Stimulated activated CD4-positive, alpha-beta T cell treated with anti-CD3 and anti-CD28 coated beads, Interleukin-15, amount 100 ng/mL, for 48 hours (primary cell): ENCODE results near the gene C19orf25.
A peak's percentile ranks its signal among the peaks of the same experiment; 100 is the strongest.
"Not testable (repeated sequence)": the region's sequence is repeated elsewhere in the genome, so short reads cannot be mapped to it uniquely, and the experiment has no call there.

Experiments used
- DNase-seq, 2 donors: peaks; one replicate each; pipeline ENCODE4 v3.0.0-alpha.2; 2020; ENCODE audit warnings: low read depth in 2 of 2

The C19orf25 gene

DNA sequence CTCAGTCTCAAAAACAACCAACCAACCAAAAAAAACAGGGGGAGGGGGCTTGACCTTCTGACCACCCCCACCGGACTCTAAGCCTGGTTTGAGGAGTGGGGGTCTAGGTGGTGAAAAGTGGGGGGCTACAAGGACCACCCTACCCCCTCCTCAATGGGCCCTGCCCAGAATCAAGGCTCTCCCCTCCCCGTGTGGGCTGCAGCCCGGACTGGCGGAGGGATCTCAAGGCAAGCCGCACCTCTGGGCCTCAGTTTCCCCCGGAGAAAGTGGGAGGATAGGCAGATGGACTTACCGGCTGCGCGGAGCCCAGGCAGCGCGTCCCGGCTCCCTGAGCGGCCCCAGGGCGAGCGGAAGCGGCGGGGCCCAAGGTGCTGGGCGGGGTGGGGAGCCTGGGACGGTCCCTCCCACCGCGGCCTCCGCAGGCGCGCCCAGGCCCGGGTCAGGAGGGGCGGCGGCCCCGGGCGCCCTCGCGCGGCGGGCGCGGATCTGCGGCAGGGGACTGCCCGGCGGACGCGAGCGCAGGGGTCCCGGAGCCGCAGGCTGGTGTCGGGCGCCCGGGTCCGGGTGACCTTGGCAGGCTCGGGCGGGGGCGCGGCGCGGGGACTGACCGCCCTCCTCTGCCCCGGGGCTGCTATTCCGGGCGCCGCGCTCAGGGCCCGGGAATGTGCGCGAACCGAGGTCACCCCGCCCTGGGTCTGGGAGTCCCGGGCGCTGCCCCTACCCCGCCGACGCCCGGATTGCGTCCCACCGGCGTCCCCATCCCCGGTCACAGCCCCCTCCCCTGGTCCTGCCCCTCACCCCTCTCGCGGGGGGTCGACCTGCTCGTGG lies 33.9 kb upstream of the C19orf25 start, which contains the start of gene ADAMTSL5:
TSS of gene ADAMTSL5 (minus strand) at position 349 of the 828 bp plus-strand sequence. CDS start 2,076 bp downstream, outside the sequence.
- DNase-seq = peak; percentile 40 to 73

DNA sequence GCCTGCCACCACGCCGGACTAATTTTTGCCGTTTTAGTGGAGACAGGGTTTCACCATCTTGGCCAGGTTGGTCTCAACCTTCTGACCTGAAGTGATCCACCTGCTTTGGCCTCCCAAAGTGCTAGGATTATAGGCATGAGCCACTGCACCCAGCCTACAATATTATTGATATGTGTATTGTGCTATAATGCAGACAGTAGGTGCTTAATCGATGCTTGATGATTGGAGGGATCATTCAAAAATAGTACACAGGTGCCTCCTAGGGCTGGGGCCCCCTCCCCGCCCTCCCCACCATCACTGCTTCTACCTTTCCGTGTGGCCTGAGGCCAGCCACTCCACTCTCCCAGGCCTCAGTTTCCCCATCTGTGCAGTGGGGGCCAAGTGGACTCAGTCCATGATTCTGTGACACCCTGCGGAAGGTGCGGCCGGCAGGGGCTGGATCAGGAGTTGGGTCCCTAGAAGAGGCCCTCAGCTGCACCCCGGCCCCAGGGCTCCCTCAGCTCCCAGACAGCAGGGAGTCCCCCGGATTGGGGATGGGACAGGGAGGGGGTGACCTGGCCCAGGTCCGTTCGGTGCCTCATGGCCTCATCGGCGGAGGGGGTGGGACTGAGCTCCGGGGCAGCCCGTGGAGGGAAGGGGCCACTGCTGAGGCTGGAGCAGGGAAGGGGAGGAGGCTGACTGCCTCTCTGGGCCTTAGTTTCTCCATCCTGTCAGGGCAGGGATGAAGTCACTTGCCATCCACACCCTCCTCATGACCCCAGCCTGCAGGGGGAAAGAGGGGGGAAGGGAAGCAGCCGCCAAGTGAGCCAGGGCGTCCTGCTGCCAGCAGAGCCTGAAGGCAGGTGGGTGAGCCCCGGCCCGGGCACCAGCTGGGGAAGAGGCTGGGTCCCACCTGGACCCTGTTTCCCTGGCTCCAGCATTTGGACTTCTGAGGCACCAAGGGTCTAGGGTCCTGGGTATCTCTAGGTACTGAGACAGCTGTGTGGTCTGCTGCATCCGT lies 32.6 kb upstream of the C19orf25 start:
- DNase-seq = no peak

DNA sequence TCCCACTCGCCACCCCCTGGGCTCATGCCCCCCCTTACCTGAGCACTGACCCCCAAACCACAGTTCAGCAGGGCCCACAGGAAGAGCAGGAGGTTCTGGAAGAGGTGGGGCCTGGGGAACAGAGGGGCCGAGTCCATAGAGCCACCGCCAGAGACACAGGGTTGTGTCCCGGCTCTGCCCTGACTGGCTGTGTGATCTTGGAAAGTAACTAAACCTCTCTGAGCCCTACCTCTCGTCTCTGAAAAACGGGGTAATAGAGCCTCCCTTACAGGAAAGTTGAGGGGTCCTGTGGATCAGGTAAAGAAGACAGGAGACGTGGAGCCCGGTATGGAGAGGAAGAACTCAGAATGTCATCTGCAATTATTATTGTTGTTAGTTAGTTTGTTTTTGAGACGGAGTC lies 31.8 kb upstream of the C19orf25 start:
- DNase-seq = no peak

DNA sequence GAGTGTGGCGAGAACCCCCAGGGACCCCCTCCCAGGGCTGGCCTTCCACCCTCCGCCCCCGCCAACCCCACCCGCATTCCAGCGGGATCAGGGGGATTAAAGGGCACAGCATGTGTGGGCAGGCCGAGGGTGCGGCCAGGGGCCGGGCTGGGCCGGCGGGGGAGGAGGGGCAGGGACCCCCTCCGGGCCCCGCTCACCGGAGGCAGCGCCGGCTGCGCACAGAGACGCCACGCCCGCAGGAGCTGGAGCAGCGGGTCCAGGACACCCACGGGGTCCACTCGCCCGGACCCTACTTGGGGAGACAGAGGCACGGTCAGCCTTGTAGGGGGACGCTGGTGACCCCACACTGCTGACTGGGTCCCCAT lies 31.4 kb upstream of the C19orf25 start:
- no peak for DNase-seq

DNA sequence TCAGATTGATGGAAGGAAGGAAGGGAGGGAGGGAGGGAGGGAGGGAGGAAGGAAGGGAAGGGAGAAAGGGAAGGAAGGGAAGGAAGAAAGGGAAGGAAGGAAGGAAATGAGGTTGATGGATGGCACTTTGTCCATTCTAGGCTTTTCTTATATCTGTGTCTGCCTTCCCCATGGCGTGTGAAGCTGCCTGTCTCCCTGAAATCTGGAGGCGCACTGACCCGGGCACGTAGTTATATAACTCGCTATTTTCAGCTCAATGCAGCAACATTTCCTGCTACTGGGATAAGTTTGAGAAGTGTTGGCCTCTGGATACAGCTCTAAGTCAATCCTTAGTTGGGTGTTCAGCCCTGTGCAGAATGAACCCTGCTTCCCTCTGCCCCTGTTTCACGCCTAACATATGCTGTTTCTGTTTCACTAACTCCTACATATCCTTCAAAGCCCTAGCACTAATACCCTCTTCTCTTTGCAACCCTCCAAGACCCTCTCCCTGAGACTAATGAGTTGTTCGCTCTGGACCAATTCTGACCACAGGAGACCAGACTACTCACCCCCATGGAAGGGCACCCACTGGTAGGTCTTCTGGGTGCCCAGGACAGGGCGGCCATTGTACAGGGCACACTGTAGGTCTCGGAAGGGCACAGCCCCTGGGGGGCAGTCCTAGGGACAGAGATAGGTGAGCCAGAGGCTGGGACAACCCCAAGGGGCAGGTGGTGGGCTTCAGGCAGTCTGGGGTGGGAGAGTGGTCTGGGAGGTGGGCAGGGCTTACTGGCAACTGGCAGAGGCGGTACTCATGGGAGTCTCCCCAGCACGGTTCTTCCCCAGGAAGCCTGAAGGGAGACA lies 30.8 kb upstream of the C19orf25 start:
- DNase-seq = no peak

DNA sequence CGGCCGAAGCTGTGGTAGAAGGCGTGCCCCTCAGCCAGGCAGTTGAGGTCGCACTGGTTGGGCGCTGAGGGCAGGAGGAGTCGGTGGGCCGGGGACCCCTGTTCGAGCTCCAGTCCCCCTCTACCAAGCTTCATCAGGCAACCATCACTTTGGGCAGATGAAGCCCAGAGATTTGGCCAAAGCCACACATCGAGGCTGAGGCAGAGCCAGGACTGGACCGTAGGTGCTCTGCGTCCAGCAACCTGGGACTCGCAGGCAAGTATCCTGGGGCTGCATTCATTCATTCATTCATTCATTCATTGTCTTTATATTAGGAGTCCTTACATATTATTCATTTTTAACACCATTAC lies 29.5 kb upstream of the C19orf25 start:
- DNase-seq = no peak

DNA sequence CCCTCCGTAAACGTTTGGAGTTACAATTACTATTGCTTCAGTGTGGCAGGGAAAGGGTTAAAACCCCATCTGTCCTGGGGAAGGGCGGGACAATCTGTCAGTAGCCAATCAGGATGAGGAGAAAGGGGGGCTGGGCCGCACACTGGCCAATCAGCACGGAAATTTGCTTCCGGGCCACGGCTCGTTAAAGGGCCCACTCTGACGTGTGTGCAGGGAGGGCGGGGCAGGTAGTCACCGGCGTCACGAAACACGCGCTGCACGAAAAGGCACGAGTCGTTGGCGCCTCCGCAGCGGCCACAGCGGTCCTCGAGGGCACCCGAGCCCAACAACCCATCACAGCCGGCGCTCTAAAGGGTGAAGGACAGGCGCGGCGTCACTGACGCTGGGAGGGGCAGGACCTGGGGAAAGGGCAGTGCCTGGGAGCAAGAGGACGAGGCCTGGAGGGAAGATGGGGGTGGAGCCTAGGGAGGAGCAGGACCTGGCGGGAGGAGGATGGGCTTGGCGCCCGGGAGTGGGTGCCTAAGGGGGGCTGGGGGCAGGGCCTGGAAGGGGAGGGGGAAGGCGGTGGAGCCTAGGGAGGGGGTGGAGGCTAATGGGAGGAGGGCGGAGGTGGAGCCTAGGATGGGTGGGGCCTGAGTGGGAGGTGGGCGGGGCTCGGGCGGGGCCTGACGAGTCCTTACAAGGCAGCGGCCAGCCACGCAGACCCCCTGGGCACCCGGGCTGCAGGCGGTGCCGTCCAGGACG lies 28.9 kb upstream of the C19orf25 start:
- DNase-seq = peak; percentile 89

DNA sequence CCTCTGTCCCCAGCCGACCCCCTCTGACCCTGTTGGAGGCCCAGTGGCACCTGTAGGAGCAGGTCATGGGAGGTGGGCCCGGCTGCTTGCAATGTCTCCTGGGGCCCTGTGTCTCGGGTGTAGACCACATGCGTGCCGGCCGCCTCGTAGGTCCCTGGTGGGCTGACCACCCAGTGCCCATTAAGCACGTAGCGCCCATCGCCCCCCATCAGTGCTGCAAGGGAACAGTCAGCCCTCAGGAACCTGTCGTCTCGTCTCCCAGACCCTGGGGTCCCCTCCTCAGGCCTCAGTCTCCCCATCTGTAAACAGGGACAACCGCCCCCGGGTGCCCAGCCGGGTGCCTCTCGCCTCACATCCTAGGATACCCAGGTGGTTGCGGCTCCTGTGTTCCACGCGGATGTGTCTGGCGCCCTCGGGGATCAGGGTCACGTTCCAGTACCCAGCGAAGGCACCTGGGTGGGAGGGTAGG lies 28.2 kb upstream of the C19orf25 start:
- no peak for DNase-seq

DNA sequence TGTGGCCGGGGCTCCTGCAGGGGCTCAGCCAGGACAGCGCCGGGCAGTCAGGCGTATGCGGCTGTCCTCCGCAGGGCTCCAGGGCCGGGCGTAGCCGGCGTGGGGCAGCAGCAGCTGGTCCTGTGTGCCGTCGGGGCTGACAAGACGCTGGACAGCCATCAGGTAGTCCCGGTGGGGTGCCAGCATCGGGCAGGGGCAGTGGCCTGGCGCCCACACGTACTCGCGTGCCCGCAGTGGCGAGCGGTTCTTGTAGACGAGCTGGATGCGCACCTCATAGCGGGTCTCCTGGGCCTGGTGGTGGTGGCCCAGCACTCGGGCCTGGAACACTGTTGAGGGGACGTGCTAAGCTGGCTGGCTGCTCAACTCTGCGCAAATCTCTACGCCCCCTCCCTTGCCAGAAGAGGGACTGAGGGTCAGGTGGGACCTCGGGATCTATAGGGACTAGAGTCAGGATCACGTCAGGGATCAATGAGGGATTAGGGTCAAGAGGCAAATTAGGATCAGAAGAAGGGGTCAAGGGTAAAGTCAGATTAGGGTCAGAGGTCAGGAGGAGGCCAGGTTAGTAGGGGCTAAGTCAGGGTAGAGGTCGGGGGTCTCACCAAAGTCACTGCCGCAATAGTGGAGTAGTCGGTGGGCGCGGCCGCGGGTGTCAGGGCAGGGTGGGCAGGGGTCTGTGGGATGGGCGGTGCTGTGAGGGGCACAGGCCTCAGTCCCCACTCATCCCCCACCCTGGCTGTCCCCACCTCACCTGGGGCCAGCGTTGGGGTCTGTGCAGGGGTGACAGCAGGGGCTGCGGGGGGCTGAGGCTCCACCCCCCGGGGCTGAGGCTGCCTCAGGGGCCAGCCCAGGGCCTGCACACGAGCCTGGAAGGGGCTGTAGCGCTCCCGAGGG lies 27.2 kb upstream of the C19orf25 start:
- no peak for DNase-seq

DNA sequence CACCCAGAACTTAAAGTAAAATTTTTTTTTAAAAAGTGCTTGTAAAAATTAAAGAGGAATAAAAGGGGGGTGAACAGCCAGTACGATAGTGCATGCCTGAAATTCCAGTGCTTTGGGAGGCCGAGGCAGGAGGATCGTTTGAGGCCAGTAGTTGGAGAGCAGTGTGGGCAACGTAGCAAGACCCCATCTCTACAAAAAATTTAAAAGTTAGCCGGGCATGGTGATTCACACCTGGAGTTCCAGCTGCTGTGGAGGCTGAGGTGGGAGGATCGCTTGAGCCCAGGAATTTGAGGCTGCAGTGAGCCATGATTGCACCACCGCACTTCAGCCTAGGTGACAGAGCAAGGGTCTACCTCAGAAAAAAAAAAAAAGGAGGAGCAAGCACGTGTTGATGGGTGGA lies 26.0 kb upstream of the C19orf25 start:
- DNase-seq = no peak

DNA sequence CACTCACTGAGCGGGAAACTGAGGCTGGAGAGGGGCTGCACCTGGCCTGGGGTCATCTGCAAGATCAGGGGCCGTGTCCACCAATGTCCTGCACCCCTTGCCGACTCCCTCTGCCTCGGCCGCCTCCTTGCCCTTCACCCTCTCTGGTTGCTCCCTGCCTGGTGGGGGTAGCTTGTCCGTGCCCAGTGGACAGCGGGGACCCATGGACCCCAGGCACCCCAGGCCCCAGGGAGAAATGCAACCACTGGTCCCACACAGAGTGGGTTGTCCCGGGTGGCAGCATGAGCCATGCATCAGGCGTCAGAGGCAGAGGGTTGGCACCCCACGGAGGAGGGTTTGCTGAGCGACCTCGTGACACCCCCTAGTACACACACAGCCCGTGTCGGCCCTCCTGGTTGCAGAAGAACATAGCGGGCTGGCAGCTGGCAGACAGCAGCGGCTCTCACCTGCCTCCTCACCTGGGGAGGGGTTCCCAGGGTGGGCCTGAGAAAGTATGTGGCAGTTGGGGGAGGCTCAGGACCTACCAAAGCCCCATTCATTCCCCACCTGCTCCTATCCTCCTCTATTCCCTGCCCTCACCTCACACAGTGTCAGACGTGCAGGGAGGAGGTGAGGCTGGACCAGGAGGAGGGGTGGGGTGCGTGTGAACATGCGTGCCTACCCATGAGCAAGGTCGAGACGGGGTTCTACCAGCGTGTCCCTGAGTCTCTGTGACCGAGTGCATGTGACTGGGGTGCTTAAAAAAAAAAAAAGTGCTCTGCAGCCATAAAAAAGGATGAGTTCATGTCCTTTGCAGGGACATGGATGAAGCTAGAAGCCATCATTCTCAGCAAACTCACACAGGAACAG lies 25.1 kb upstream of the C19orf25 start:
- no peak for DNase-seq

DNA sequence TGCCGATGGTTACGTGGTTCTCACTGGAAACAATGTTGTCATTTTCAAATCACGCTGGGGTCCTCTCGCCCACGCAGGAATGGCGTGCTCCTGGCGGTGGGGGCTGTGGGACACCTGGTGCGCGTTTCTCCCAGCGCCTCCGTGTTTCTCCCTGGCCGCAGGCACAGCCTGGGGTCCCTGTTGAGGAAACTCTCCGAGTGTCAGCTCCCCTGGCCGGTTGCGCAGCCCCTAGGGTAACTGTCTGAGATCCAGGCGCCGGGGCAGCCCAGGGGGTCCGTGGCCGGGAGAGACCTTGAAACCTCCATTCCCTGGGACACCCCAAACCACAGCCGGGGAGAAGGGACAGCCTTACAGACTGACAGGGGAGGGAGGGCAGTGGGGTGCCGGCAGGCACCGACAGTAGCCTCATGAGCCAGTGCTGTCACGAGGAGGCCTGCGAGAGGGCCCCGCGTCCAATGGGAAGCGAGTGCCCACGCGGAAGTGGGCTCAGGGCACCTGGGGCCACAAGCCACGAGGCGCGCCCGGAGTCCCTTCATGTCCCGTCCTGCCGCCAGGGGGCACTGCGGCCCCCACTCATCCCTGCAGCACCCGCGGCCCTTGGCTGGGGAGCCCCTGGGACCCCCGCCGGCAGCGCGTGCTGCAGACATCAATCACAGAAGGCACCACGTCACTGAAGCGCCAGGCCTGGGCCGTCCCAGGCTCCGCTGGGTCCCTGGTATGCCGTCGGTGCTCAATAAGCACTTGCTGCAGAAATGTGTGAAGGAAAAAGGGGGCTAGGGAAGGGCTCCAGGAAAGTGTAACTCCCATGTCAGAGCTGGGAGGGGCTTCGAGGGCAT lies 24.3 kb upstream of the C19orf25 start:
- peak; percentile 57 to 75 for DNase-seq

DNA sequence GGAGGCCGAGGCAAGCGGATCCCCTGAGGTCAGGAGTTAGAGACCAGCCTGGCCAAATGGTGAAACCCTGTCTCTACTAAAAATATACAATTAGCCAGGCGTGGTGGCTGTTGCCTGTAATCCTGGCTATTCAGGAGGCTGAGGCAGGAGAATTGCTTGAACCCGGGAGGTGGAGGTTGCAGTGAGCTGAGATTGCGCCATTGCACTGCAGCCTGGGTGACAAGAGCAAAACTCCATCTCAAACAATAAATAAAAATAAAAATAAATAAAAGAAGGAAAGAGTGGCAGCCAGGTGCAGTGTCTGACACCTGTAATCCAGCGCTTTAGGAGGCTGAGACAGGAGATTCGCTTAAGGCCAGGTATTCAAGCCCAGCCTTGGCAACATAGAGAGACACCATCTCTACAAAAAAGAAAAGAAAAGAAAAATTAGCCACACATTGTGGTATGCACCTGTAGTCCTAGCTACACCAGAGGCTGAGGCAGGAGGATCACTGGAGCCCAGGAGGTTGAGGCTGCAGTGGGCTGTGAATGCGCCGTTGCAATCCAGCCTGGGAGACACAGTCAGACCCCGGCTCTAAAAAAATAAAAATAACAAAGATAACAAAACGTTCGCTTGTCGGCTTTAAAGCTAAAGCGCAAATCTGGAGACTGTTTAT lies 23.5 kb upstream of the C19orf25 start:
- no peak for DNase-seq

DNA sequence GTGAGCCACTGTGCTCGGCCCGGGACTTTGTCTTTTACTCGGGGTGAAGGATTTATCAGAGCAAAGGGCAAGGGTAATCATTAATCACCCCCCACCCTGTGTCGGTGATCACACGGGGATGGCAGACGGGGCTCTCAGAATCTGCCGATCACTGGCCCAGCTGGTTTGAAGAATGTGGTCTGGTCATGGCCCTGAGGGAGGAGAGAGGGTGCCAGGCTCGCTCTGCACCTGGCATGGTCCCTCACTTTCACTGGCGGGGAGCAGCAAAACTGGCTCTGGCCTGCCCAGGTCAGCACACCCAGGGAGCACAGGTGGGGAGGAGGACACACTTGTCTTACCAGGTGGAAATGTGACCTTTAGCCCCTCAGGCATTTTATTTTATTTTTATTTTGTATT lies 22.2 kb upstream of the C19orf25 start:
- no peak for DNase-seq

DNA sequence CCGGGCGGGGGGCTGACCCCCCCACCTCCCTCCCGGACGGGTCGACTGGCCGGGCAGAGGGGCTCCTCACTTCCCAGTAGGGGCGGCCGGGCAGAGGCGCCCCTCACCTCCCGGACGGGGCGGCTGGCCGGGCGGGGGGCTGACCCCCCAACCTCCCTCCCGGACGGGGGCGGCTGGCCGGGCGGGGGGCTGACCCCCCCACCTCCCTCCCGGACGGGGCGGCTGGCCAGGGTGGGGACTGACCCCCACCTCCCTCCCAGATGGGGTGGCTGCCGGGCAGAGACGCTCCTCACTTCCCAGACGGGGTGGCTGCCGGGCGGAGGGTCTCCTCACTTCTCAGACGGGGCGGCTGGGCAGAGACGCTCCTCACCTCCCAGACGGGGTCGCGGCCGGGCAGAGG lies 20.2 kb upstream of the C19orf25 start:
- DNase-seq = not testable (repeated sequence)

DNA sequence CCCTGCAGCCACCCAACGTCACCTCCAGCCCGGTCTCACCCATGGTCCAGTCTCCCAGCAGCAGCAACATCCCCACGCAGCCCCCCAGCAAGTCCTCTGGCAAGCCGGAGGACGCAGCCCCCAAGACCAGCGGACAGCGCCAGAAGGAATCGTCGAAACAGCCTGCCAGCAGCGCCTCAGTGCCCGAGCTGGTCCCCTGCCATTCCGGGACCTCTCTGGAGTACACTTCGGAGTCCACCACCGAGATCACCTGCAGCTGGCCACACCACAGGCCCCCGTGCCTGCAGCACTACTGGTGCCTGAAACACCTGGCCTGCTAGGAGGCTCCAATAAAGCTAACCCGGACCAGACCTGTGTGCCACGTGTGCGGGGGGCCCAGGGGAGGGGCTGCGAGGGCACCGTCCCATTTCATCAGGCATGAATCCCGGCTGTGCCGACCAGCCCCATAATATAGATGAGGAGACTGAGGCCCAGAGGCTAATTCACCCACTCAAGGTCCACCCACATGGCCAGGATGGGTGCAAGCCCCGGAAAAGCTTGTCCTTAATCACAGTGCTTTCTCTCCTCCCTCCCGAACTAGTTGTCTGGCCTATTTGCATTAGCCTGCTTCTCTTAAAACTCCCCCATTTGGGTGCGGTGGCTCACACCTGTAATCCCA lies 18.7 kb upstream of the C19orf25 start:
- DNase-seq = no peak
